GM12873 (cell line): ENCODE measurements around the gene OPHN1.

Experiments
- CTCF ChIP-seq: IDR thresholded peaks from 2 replicates; pipeline ENCODE4 v1.5.1; 2012; ENCODE audit warnings: low read depth, mild to moderate bottlenecking, moderate library complexity, low read length, control low read depth; ENCODE audit not compliant: insufficient read depth; ENCODE audit errors: missing control alignments

Gene OPHN1

DNA sequence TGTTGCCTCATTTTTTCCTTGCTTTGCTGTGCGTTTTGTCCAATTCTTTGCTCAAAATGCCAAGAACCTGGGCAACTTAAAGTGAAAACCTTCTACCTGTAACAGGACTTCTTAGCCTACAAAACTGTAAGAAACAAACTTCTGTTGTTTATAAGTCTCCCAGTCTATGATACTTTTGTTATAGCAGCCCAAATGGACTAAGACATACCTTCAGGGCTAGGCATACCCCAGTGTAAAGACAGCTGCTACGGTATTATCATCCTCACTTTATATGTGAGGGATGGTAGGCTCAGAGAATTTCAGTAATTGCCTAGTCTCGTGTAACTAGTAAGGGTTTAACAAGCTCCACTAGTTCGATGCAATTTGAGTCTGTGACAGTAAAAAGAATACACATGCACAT, 6.0 kb upstream of the OPHN1 start:
- TF ChIP-seq CTCF, result no peak

DNA sequence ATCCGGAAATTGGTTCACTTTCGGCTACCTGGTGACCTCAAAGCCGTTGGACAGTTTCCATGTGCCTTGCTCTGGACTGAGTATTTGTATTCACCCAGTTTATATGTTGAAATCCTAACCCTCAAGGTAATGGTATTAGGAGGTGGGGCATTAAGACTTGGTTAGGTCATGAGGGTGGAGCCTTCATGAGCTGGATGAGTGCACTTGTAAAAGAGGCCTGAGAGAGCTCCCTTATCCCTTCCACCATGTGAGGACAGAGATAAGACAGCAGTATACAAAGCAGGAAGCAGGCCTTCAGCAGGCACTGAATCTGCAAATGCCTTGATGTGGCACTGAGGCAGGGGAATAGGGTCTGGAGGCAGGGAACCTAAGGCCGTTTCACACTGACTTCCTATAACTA, 5.3 kb upstream of the OPHN1 start:
- TF ChIP-seq CTCF, result no peak

GRCh38 chrX:68433981-68434299, 645 bp upstream of the OPHN1 start:
- no peak for TF ChIP-seq CTCF

GRCh38 chrX:68432648-68433047, 647 bp downstream of the OPHN1 start:
- TF ChIP-seq CTCF, result no peak

- TF ChIP-seq CTCF, result no peak
Measured at GRCh38 chrX:68431836-68432235, 1.5 kb downstream of the OPHN1 start.

DNA sequence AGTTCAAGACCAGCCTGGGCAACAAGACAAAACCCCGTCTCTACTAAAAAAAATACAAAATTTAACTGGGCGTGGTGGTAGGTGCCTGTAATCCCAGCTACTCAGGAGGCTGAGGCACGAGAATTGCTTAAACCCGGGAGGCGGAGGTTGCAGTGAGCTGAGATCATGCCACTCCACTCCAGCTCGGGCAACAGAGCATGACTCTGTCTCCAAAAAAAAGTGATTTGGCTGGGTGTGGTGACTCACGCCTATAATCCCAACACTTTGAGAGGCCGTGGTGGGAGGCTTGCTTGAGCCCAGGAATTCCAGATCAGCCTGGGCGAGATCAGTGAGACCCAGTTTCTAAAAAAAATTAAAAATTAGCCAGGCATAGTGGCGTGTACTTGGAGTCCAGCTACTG, 4.1 kb downstream of the OPHN1 start:
- TF ChIP-seq CTCF, result no peak

DNA sequence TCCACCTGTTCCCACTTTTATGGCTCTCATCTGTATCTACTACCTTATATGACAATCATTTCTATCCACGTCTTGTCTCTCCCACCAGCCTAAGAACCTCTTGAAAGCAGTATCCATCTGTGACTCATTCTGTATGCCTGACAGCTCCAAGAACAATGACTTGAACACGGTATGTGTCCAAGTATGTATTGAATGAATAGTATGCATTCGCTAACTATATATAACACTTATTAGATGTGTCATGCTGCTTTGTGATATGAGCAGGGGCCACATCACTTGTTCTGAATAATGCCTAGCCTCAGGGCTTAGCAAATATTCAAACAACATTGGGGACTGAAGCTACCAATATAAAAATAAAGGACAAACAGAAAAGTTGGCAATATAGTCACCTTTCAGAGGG, 4.9 kb downstream of the OPHN1 start:
- no peak for TF ChIP-seq CTCF

DNA sequence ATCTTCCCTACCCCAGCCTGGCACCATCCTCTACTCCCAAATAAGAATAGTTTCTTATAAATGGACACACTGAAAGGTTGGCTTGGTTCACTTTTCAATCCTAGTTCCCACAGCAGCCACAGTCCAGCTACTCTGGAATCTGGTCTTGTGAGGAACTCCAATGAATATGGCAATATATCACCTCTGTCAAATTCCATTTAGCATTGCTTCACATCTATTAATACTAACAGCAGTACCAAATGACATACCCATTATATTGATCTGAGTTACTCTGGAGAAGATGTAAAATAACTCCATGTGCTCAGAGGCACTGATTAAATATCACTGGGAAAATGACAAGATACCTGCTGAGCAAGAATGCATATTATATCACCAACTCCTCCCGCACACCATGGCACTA, 8.6 kb downstream of the OPHN1 start:
- TF ChIP-seq CTCF, result no peak
